Spleen (tissue), 7 donors: ENCODE data around the gene CTNNA2.

ENCODE experiments used
- CTCF ChIP-seq, 11 experiments: fragments of 200-600 bp in 7 of 11; fragments of 450-650 bp in 4 of 11; sonication (generic) in 4 of 11; IDR thresholded peaks in 8 of 11; conservative IDR thresholded peaks in 3 of 11; 1 replicate in 7 of 11; 2 replicates in 4 of 11; pipeline versions ENCODE4 v1.4.0 to v1.8.0; 2016 to 2021; ENCODE audit warnings: antibody characterized with exemption in 11 of 11, inconsistent platforms in 4 of 11, mild to moderate bottlenecking in 1 of 11
- POLR2A ChIP-seq, 3 donors: fragments of 450-650 bp; IDR thresholded peaks; one replicate each; pipeline ENCODE4 v1.5.1; 2017; ENCODE audit warnings: antibody characterized with exemption in 3 of 3, mild to moderate bottlenecking in 1 of 3
- donor health status: DM: no; HTN: no; CAD: no; lungs with moderate emphysema.
- donor health status: DM: no; HTN: no; CAD: no.
- donor health status: DM: no; HTN: no; CAD: no.

- TF ChIP-seq CTCF (IDR thresholded peaks at IDR 0.05 in 8 of 11, conservative IDR thresholded peaks at IDR 0.05 in 3 of 11) (no peak), POLR2A (IDR thresholded peaks at IDR 0.05) (no peak)
Observed at GRCh38 chr2:80323610-80324009, 810.8 kb downstream of the CTNNA2 start.
